HG02763 (cell line): ENCODE data around the gene EPB41L4A.
A peak's percentile ranks its signal among the peaks of the same experiment; 100 is the strongest.

Experiments used
- ATAC-seq: cut with Tn5 transposase; IDR thresholded peaks from one replicate; pipeline ENCODE4 v1.9.1; 2021; ENCODE audit warnings: mild to moderate bottlenecking, moderate library complexity; ENCODE audit not compliant: unreplicated experiment

EPB41L4A gene

DNA sequence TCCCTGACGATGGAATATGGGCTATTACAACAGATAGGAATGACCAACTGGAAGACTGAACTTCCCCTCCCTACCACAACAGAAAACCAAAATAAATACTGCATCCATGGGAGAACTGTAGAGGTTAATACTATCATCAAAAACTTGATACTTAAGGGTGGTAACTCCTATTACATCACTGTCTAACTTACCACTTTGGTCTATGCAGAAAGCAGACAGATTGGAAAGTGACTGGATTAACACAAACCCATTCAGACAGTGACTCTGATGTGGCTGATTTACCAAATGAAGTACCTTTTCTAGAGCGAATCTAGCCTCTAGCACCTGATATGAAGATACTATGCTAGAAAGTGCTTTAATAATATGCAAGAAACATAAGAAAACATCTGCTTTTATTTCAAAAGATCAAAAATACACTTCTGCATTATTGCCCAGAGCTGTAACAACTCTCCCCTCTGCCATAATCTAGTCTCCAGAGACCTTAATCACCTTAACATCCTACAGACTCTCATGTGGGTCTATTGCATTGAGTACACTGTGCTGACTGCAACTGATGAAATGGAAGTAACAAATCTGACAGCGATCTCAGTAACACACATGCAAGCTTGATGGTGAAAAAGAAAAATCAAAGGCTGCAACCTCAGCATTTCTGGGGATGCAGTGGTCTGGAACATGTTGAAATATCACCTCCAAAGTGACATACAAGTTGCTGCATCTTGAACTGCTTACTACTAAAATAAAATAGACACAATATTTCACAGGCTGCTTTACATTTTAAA, 62.7 kb downstream of the EPB41L4A start:
- no peak for ATAC-seq

- ATAC-seq: no peak
Observed at GRCh38 chr5:112355058-112355685, 63.9 kb downstream of the EPB41L4A start.

- ATAC-seq: no peak
Observed at GRCh38 chr5:112353678-112354077, 65.4 kb downstream of the EPB41L4A start.

GRCh38 chr5:112351225-112351624, 67.9 kb downstream of the EPB41L4A start:
- no peak for ATAC-seq

- ATAC-seq: no peak
Observed at GRCh38 chr5:112350626-112351025, 68.5 kb downstream of the EPB41L4A start.

- no peak for ATAC-seq
Observed at GRCh38 chr5:112349371-112349770, 69.7 kb downstream of the EPB41L4A start.

DNA sequence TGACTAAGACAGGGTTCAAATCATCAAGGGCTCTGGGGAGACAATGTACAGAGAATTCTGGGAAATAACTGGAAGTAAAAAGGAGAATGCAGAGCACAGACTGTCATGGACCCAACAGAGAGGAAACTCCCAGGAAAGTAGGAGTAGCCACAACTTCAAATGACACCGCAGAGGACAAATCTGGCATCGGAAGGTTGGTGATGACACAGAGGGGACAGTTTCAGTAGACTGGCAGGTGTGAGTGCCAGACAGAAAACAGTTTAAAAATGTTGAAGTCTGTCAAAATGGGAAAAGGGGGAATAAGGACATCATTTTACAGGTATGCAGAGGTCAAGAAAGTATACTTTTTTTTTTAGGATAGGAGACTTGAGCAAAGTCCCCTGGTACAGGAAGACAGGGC, 70.2 kb downstream of the EPB41L4A start:
- ATAC-seq: no peak

DNA sequence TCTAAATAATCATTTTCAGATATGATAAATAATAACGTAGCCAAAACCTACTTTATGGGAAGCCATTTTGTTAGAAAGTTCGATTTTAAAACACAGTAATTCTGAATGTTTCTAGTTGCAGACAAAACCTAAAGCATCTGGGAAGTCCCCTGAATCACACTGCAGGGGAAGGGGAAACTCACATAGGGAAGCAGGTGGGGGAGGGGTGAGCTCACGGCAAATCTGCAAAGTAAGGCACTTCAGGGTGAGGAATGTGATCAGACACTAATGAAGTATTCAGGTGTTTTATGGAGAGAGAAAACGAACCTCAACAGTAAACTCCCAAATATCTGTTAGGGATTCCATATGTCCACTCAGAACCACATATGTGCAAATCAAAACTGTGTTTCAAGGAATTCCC, 70.7 kb downstream of the EPB41L4A start:
- no peak for ATAC-seq

GRCh38 chr5:112346411-112347044, 72.5 kb downstream of the EPB41L4A start:
- ATAC-seq: peak; percentile 53

GRCh38 chr5:112344540-112344939, 74.5 kb downstream of the EPB41L4A start:
- ATAC-seq: no peak

- no peak for ATAC-seq
Observed at GRCh38 chr5:112342389-112342788, 76.7 kb downstream of the EPB41L4A start.

DNA sequence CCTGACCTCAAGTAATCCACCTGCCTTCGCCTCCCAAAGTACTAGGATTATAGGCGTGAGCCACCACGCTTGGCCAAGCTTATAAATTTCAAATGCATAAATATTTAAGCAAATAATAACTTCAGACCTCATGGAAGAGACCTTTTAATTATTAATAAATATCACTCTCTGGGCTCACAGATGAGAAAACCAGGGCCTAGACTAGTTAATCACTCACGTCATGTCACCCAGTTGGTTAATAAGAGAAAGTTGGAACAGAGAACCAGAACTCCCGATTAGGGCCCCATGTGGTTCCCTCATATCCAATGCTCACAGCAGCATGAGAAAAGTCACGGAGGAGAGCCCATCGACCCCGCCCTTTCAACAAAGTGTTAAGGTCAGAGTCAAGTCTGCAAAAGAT, 79.3 kb downstream of the EPB41L4A start:
- no peak for ATAC-seq

GRCh38 chr5:112338681-112339337, 80.3 kb downstream of the EPB41L4A start:
- no peak for ATAC-seq

DNA sequence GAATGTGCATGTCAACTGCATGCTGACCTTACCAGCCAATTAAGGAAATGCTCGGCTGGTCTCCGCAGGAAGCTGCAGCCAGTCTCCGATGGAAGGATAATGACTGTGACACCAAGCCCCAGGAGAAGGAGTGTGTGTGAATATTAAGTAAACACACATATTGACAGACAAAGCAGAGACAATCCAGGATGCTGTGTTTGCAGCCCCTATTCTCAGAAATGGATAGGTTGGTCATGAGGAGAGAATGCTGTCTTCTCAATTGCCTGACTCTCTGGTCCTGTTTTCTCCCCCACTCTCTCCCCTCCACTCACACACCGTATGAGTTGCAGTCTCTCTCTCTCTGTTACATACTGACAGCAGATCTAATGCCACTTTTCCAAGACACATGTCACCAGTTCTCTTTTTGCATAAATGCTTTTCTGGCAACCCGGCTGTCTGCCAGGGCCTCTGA, 85.7 kb downstream of the EPB41L4A start:
- ATAC-seq: no peak

DNA sequence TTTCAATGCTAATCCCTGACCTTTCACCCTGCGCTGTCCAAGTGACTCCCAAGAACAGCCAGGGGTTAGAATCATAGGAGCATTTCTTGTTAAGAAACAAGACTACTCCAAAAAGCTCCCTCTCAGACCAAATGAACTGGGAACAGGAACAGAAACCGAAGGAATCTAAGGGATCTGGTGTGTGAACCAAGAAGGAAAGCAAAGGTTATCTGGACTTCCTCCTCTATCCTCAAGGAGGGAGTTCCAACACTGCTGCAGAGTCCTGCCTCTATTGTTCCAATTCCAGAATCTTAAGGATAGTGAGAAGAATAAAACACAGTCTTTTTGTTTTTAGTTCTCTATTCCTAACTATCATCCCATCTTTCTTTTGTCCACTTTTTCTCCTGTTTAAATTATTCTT, 87.2 kb downstream of the EPB41L4A start:
- ATAC-seq: no peak

- peak; percentile 85 for ATAC-seq
Observed at GRCh38 chr5:112329419-112330090, 89.5 kb downstream of the EPB41L4A start.

DNA sequence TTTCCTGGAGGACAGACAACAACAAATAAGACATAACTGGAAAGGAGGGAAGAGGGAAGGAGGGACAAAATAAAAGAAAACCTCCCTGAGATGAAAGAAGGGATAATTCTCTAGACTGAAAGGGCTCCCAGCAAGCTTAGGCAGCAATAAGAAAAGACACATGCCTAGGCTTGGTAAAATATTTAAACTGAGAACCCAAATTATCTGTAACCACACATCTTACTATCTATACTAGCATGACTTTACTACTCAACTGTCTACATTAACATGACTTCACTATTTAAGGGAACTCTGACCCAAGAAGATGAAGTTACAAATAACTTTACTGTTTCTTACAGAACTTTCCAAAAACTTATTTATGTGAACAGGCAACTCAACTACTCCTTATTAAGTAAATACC, 95.9 kb downstream of the EPB41L4A start:
- ATAC-seq: no peak

- ATAC-seq: no peak
Observed at GRCh38 chr5:112320408-112320807, 98.7 kb downstream of the EPB41L4A start.

DNA sequence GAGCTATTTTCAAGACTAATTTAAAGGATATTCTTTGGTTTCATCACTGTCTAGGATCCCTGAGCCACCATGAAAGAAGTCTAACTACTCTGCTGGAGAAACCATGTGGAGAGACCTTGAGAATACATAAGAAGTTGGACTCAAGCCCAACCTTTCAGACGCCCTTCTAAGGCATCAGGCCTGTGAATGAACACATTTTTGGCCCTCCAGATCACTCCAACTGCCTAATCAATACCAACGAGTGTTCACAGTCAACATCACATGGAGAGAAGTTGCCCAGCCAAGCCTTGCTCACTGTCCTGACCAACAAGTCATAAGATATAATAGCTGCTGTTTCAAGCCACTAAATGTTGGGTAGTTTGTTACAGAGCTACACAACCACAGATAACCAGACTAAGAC, 100.7 kb downstream of the EPB41L4A start:
- no peak for ATAC-seq

GRCh38 chr5:112317866-112318265, 101.2 kb downstream of the EPB41L4A start:
- ATAC-seq: no peak

- ATAC-seq: no peak
Observed at GRCh38 chr5:112316731-112317130, 102.3 kb downstream of the EPB41L4A start.
